H1 (cell line): ENCODE results near the gene KIR2DL3. TPM values are rescaled to one million over a fixed set of nuclear protein-coding genes. Genes with fewer than 3 reads are reported as not detected.

ENCODE experiments used
- CTCF ChIA-PET: fragments of 300-600 bp; sonication (Branson Sonifier 250); formaldehyde crosslinking; loops from one replicate; lab custom pipeline; 2021; ENCODE audit not compliant: partially characterized antibody; lab: Charles Lee
- POLR2A ChIA-PET: fragments of 300-600 bp; sonication (Branson Sonifier 250); formaldehyde crosslinking; loops from one replicate; lab custom pipeline; 2021; ENCODE audit warnings: inconsistent platforms; ENCODE audit not compliant: partially characterized antibody; lab: Charles Lee
- DNase-seq, 2 experiments: peaks; one replicate each; pipeline versions ENCODE4 v3.0.0 to v3.0.0-alpha.2; 2010 to 2022; ENCODE audit warnings: low spot score in 2 of 2, low read depth in 1 of 2, mixed read lengths in 1 of 2
- FAIRE-seq: peaks from 2 replicates; lab custom pipeline; 2011; peaks lifted over from hg19 to GRCh38; lab: Jason Lieb, UNC
- H2AFZ ChIP-seq: 2 replicates; pipeline ENCODE4 v1.8.1; 2012; ENCODE audit warnings: low read length, inconsistent platforms
- H2AK5ac ChIP-seq: 2 replicates; pipeline ENCODE4 v1.6.1; 2013; ENCODE audit warnings: low read depth, low read length
- H2BK120ac ChIP-seq: replicated peaks from 2 replicates; pipeline ENCODE3; 2013; ENCODE audit warnings: low read depth, low read length, inconsistent platforms
- H2BK12ac ChIP-seq: 2 replicates; pipeline ENCODE4 v1.6.1; 2013; ENCODE audit warnings: low read depth, low read length
- H2BK15ac ChIP-seq: 2 replicates; pipeline ENCODE4 v1.6.1; 2013; ENCODE audit warnings: low read length
- H2BK20ac ChIP-seq: 2 replicates; pipeline ENCODE4 v1.6.1; 2013; ENCODE audit warnings: low read length
- H2BK5ac ChIP-seq: 2 replicates; pipeline ENCODE4 v1.6.1; 2013; ENCODE audit warnings: low read depth, low read length
- H3K14ac ChIP-seq: 2 replicates; pipeline ENCODE4 v1.6.1; 2013; ENCODE audit warnings: inconsistent platforms; ENCODE audit not compliant: insufficient read length
- H3K18ac ChIP-seq: 2 replicates; pipeline ENCODE4 v1.6.1; 2013; ENCODE audit warnings: low read length; ENCODE audit errors: extremely low read depth
- H3K23ac ChIP-seq: 2 replicates; pipeline ENCODE4 v1.6.1; 2013; ENCODE audit warnings: inconsistent platforms; ENCODE audit not compliant: insufficient read length
- H3K23me2 ChIP-seq: 2 replicates; pipeline ENCODE4 v1.6.1; 2013; ENCODE audit warnings: low read depth, low read length
- H3K27ac ChIP-seq: 2 replicates; pipeline ENCODE4 v1.6.1; 2011; ENCODE audit warnings: low read depth, low read length, inconsistent platforms
- H3K27me3 ChIP-seq, 4 experiments: replicated peaks in 1 of 4; 1 replicate in 1 of 4; 2 replicates in 3 of 4; pipeline versions ENCODE4 v1.6.1 to v1.8.1; 2011 to 2013; ENCODE audit warnings: low read length in 3 of 4, mild to moderate bottlenecking in 3 of 4, inconsistent platforms in 2 of 4, mixed read lengths in 2 of 4, moderate library complexity in 1 of 4; ENCODE audit not compliant: control insufficient read depth in 3 of 4, insufficient read depth in 3 of 4; ENCODE audit errors: extremely low read depth in 1 of 4
- H3K36me3 ChIP-seq, 4 experiments: 2 replicates each; pipeline versions ENCODE4 v1.6.1 to v1.8.1; 2011 to 2013; ENCODE audit warnings: mild to moderate bottlenecking in 4 of 4, low read length in 3 of 4, moderate library complexity in 2 of 4, control low read depth in 1 of 4, inconsistent platforms in 1 of 4; ENCODE audit not compliant: insufficient read depth in 4 of 4, control insufficient read depth in 2 of 4
- H3K4ac ChIP-seq: replicated peaks from 2 replicates; pipeline ENCODE3; 2013; ENCODE audit warnings: low read length, low read depth, mixed read lengths, inconsistent platforms; ENCODE audit not compliant: insufficient read length
- H3K4me1 ChIP-seq, 4 experiments: replicated peaks in 1 of 4; 1 replicate in 1 of 4; 2 replicates in 3 of 4; pipeline versions ENCODE4 v1.6.1 to v1.8.1; 2011 to 2013; ENCODE audit warnings: low read length in 3 of 4, inconsistent platforms in 2 of 4, mixed read lengths in 1 of 4; ENCODE audit not compliant: insufficient read depth in 4 of 4, control insufficient read depth in 3 of 4
- H3K4me2 ChIP-seq, 2 experiments: 2 replicates each; pipeline versions ENCODE4 v1.6.1 to v1.8.1; 2011 to 2013; ENCODE audit warnings: low read depth in 2 of 2, low read length in 2 of 2, control low read depth in 1 of 2, inconsistent platforms in 1 of 2, mild to moderate bottlenecking in 1 of 2; ENCODE audit not compliant: insufficient read depth in 1 of 2
- H3K4me3 ChIP-seq, 4 experiments: fragments of 200-600, 300-600 bp in 1 of 4; sonication (generic), shearing (Covaris generic), sonication (Bioruptor Twin) in 1 of 4; 2 replicates each; pipeline versions ENCODE4 v1.5.1 to v1.8.1; 2011 to 2016; ENCODE audit warnings: low read length in 4 of 4, low read depth in 3 of 4, control low read depth in 2 of 4, inconsistent platforms in 2 of 4, mild to moderate bottlenecking in 2 of 4, mixed read lengths in 1 of 4, moderate library complexity in 1 of 4; ENCODE audit not compliant: insufficient read depth in 2 of 4; ENCODE audit errors: extremely low read depth in 1 of 4
- H3K56ac ChIP-seq: replicated peaks from 2 replicates; pipeline ENCODE3; 2013; ENCODE audit warnings: low read depth, mild to moderate bottlenecking, mixed read lengths, low read length, inconsistent platforms; ENCODE audit not compliant: insufficient read length
- H3K79me1 ChIP-seq: 2 replicates; pipeline ENCODE4 v1.6.1; 2013; ENCODE audit warnings: low read depth, low read length, control low read depth
- H3K79me2 ChIP-seq, 2 experiments: 2 replicates each; pipeline versions ENCODE4 v1.6.1 to v1.8.1; 2012 to 2013; ENCODE audit warnings: low read length in 2 of 2, mild to moderate bottlenecking in 2 of 2, inconsistent platforms in 1 of 2; ENCODE audit not compliant: insufficient read depth in 2 of 2, control insufficient read depth in 1 of 2
- H3K9ac ChIP-seq, 4 experiments: replicated peaks in 1 of 4; 1 replicate in 1 of 4; 2 replicates in 3 of 4; pipeline versions ENCODE4 v1.6.1 to v1.8.1; 2011 to 2013; ENCODE audit warnings: low read depth in 3 of 4, low read length in 3 of 4, control low read depth in 2 of 4, mild to moderate bottlenecking in 2 of 4, moderate library complexity in 2 of 4, inconsistent platforms in 1 of 4; ENCODE audit errors: extremely low read depth in 1 of 4
- H3K9me3 ChIP-seq, 2 experiments: 2 replicates each; pipeline versions ENCODE4 v1.6.1 to v1.8.1; 2012 to 2013; ENCODE audit warnings: mild to moderate bottlenecking in 2 of 2, moderate library complexity in 2 of 2, control low read depth in 1 of 2, inconsistent platforms in 1 of 2, low read depth in 1 of 2, low read length in 1 of 2, mixed read lengths in 1 of 2; ENCODE audit not compliant: insufficient read depth in 2 of 2
- H4K20me1 ChIP-seq, 2 experiments: replicated peaks in 1 of 2; 2 replicates each; pipeline versions ENCODE3 to v1.8.1; 2011 to 2013; ENCODE audit warnings: inconsistent platforms in 2 of 2, low read length in 2 of 2, mild to moderate bottlenecking in 1 of 2; ENCODE audit not compliant: insufficient read depth in 2 of 2, control insufficient read depth in 1 of 2
- H4K5ac ChIP-seq: 2 replicates; pipeline ENCODE4 v1.6.1; 2013; ENCODE audit warnings: low read length, low read depth, mixed read lengths, inconsistent platforms; ENCODE audit not compliant: insufficient read length
- H4K8ac ChIP-seq: 2 replicates; pipeline ENCODE4 v1.8.0; 2013; ENCODE audit warnings: mild to moderate bottlenecking, moderate library complexity, low read length, inconsistent platforms; ENCODE audit not compliant: insufficient read depth; ENCODE audit errors: extremely low read depth
- H4K91ac ChIP-seq: replicated peaks from 2 replicates; pipeline ENCODE3; 2013; ENCODE audit warnings: low read length, mixed read lengths, inconsistent platforms; ENCODE audit not compliant: insufficient read length
- ATF2 ChIP-seq: IDR thresholded peaks from 2 replicates; pipeline ENCODE4 v1.6.1; 2012; ENCODE audit warnings: low read length, inconsistent platforms
- BRCA1 ChIP-seq: IDR thresholded peaks from 2 replicates; pipeline ENCODE4 v1.6.1; 2012; ENCODE audit warnings: low read depth, low read length, improper control_type of control experiment
- CTBP2 ChIP-seq: IDR thresholded peaks from 2 replicates; pipeline ENCODE4 v1.7.0; 2011; ENCODE audit warnings: borderline replicate concordance, mild to moderate bottlenecking, moderate library complexity, mixed read lengths, low read length; ENCODE audit not compliant: insufficient read depth, insufficient read length
- EGR1 ChIP-seq: IDR thresholded peaks from 2 replicates; pipeline ENCODE4 v1.6.1; 2011; ENCODE audit warnings: low read depth, low read length, borderline replicate concordance
- KDM1A ChIP-seq: fragments of 200-600, 300-600 bp; sonication (generic); IDR thresholded peaks from 2 replicates; pipeline ENCODE4 v1.7.1; 2016; ENCODE audit warnings: mild to moderate bottlenecking, low read length, borderline replicate concordance
- NRF1 ChIP-seq: IDR thresholded peaks from 2 replicates; pipeline ENCODE4 v1.6.1; 2011; ENCODE audit warnings: mild to moderate bottlenecking, low read depth, low read length, improper control_type of control experiment
- POLR2AphosphoS5 ChIP-seq: IDR thresholded peaks from 2 replicates; pipeline ENCODE4 v1.6.1; 2011; ENCODE audit warnings: low read depth, low read length
- SRF ChIP-seq: IDR thresholded peaks from 2 replicates; pipeline ENCODE4 v1.6.1; 2011; ENCODE audit warnings: mild to moderate bottlenecking, low read depth, low read length, moderate library complexity
- WGBS, 2 experiments: shearing (Covaris generic) in 1 of 2; methylation state at CpG; one replicate each; pipeline versions ENCODE4 v1.1.6 to v1.1.7; 2013 to 2015; ENCODE audit warnings: low lambda C conversion rate in 2 of 2, mixed read lengths in 2 of 2, inconsistent platforms in 1 of 2, low coverage in 1 of 2, missing lambda C conversion rate in 1 of 2; ENCODE audit not compliant: insufficient replicate concordance in 2 of 2, insufficient coverage in 1 of 2, insufficient read length in 1 of 2; ENCODE audit errors: extremely low coverage in 1 of 2, missing lambda C conversion rate in 1 of 2; 5-methylcytosine and 5-hydroxymethylcytosine counted together
- polyA plus RNA-seq, 7 experiments: library from polyadenylated mRNA; depleted of rRNA in 3 of 7; stranded (reverse) in 5 of 7; unstranded in 2 of 7; fragments of >200 nt in 5 of 7; fragments of 200-250 nt in 2 of 7; gene quantifications; 1 replicate in 5 of 7; 2 replicates in 1 of 7; 4 replicates in 1 of 7; pipeline versions ENCODE4 v1.2.1 to v1.2.3, GENCODE V29; 2011 to 2013; ENCODE audit warnings: missing spikeins in 2 of 7, mixed read lengths in 2 of 7
- total RNA-seq: library from RNA; stranded (reverse); fragmentation: NEBNext Ultra II Directional; extraction: Animal tissue kit (Norgen Biotek cat#: 25700); gene quantifications from 2 replicates; pipeline ENCODE4 v1.2.1, GENCODE V29; 2021

Gene KIR2DL3
- total and polyA plus RNA-seq, 2 of the 8 experiments (the other 6 are each of a cell fraction or from before 2014, with no cell fraction given), result not detected

DNA sequence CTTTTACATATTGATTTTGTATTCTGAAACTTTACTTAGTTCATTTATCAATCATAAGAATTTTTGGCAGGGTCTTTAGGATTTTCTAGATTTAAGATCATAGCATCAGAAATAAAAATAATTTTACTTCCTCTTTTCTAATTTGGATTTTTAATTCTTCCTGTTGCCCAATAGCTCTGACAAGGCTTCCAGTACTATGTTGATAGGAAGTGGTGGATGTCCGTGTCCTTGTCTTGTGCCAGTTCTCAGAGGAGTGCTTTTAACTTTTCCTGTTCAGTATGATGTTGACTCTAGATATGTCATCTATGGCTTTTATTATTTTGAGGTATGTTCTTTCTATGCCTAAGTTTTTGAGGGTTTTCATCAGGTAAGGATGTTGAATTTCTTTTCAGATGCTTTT is 57.4 kb downstream of the KIR2DL3 start:
- TF ChIP-seq EGR1, result no peak
- TF ChIP-seq NRF1, result no peak
- no peak for TF ChIP-seq BRCA1
- TF ChIP-seq KDM1A, result no peak
- TF ChIP-seq SRF, result no peak
- TF ChIP-seq POLR2AphosphoS5, result no peak
- no peak for TF ChIP-seq ATF2
- TF ChIP-seq CTBP2, result no peak
- Histone ChIP-seq H4K8ac (no peak overlapping the region), H3K36me3 (no peaks in the 10 kb centered on the region), H4K91ac (no peak overlapping the region), H3K14ac (no peak overlapping the region), H2BK5ac (no peak overlapping the region), H3K56ac (no peak overlapping the region), H3K79me2 (no peaks in the 10 kb centered on the region), H3K18ac (no peak overlapping the region), H2AFZ (no peak overlapping the region), H3K9ac (no peak overlapping the region), H2BK12ac (no peak overlapping the region), H2AK5ac (no peak overlapping the region), H2BK20ac (no peak overlapping the region), H3K27me3 (no peaks in the 10 kb centered on the region), H3K23me2 (no peaks in the 10 kb centered on the region), H3K4me2 (no peak overlapping the region), H3K9me3 (peaks cover 50 to 64% of the 10 kb centered on the region in 2 experiments), H2BK15ac (no peak overlapping the region), H3K27ac (no peak overlapping the region), H3K4me1 (no peaks in the 10 kb centered on the region), H4K20me1 (no peaks in the 10 kb centered on the region), H3K23ac (no peak overlapping the region), H3K4ac (no peak overlapping the region), H4K5ac (no peak overlapping the region), H3K4me3 (no peak overlapping the region), H3K79me1 (no peaks in the 10 kb centered on the region), H2BK120ac (no peak overlapping the region)
- POLR2A ChIA-PET, result no interaction called here
- CTCF ChIA-PET, result no interaction called here
- FAIRE-seq (no peak), DNase-seq (no peak)
- WGBS, 2 experiments, result 67% methylated on average over 1 of the region's 1 CpG; no CpG with 5 or more reads in 1 of the 2 experiments
